GM23338 (cell line): ENCODE results near the gene POU2AF2. TPM values are rescaled to one million over a fixed set of nuclear protein-coding genes. Genes with fewer than 3 reads are reported as not detected.
A peak's percentile ranks its signal among the peaks of the same experiment; 100 is the strongest.

Source experiments
- ATAC-seq: fragments of 200-7000 bp; cut with Tn5 transposase; 3 replicates; pipeline ENCODE4 v1.9.1; 2020
- DNase-seq: peaks from one replicate; pipeline ENCODE4 v3.0.0-alpha.2; 2015; ENCODE audit warnings: low spot score
- H2AFZ ChIP-seq: fragments of 200-600 bp; sonication (generic); 2 replicates; pipeline ENCODE4 v1.8.0; 2016; ENCODE audit warnings: antibody characterized with exemption, mild to moderate bottlenecking, moderate library complexity
- H3F3A ChIP-seq: fragments of 200-600 bp; sonication (generic); replicated peaks from 2 replicates; pipeline ENCODE4 v1.8.0; 2017; ENCODE audit warnings: antibody characterized with exemption, mixed run types, low read depth
- H3K27ac ChIP-seq: fragments of 200-600 bp; sonication (generic); 2 replicates; pipeline ENCODE4 v1.6.1; 2016; ENCODE audit warnings: low read depth
- H3K27me3 ChIP-seq: fragments of 200-600 bp; sonication (generic); 2 replicates; pipeline ENCODE4 v1.8.0; 2016; ENCODE audit warnings: mild to moderate bottlenecking, mixed run types, moderate library complexity; ENCODE audit not compliant: insufficient read depth
- H3K36me3 ChIP-seq: fragments of 200-600 bp; sonication (generic); 2 replicates; pipeline ENCODE4 v1.8.0; 2016; ENCODE audit warnings: mild to moderate bottlenecking; ENCODE audit not compliant: insufficient read depth
- H3K4me1 ChIP-seq: fragments of 200-600 bp; sonication (generic); 2 replicates; pipeline ENCODE4 v1.8.0; 2016; ENCODE audit warnings: mild to moderate bottlenecking, moderate library complexity; ENCODE audit not compliant: insufficient read depth
- H3K4me2 ChIP-seq: fragments of 200-600 bp; sonication (generic); 2 replicates; pipeline ENCODE4 v1.7.1; 2017; ENCODE audit warnings: mixed run types
- H3K4me3 ChIP-seq: fragments of 200-600 bp; sonication (generic); 2 replicates; pipeline ENCODE4 v1.6.1; 2016; ENCODE audit warnings: mixed run types
- H3K79me2 ChIP-seq: fragments of 200-600 bp; sonication (generic); replicated peaks from 2 replicates; pipeline ENCODE4 v1.8.0; 2017; ENCODE audit warnings: mild to moderate bottlenecking; ENCODE audit not compliant: insufficient read depth
- H3K9me2 ChIP-seq: fragments of 200-600 bp; sonication (generic); 2 replicates; pipeline ENCODE4 v1.8.0; 2017; ENCODE audit not compliant: insufficient read depth
- H4K20me1 ChIP-seq: fragments of 200-600 bp; sonication (generic); replicated peaks from 2 replicates; pipeline ENCODE4 v1.8.0; 2017; ENCODE audit warnings: mild to moderate bottlenecking; ENCODE audit not compliant: insufficient read depth
- H3K27ac Mint-ChIP-seq: 2 replicates; pipeline ENCODE4 v1.8.0; 2020; ENCODE audit warnings: inconsistent platforms, mild to moderate bottlenecking, moderate library complexity, mixed read lengths
- H3K27me3 Mint-ChIP-seq: 3 replicates; pipeline ENCODE4 v1.8.0; 2022; ENCODE audit warnings: low read depth, mild to moderate bottlenecking, moderate library complexity, mixed read lengths, inconsistent platforms; ENCODE audit not compliant: insufficient read depth, poor library complexity
- H3K36me3 Mint-ChIP-seq: 3 replicates; pipeline ENCODE4 v1.8.0; 2021; ENCODE audit warnings: low read depth, mild to moderate bottlenecking, inconsistent platforms, moderate library complexity, mixed read lengths
- H3K4me1 Mint-ChIP-seq: 3 replicates; pipeline ENCODE4 v1.8.0; 2020; ENCODE audit warnings: mild to moderate bottlenecking, inconsistent platforms, mixed read lengths
- H3K4me3 Mint-ChIP-seq: 3 replicates; pipeline ENCODE4 v1.8.0; 2021; ENCODE audit warnings: moderate library complexity, mild to moderate bottlenecking, inconsistent platforms, mixed read lengths
- H3K9me3 Mint-ChIP-seq: 3 replicates; pipeline ENCODE4 v1.8.0; 2020; ENCODE audit warnings: moderate library complexity, mild to moderate bottlenecking, inconsistent platforms, mixed read lengths
- CREB1 ChIP-seq: fragments of 250-450 bp; sonication (Bioruptor Pico); IDR thresholded peaks from 2 replicates; pipeline ENCODE4 v1.5.0; 2020; ENCODE audit warnings: low read depth, mild to moderate bottlenecking, moderate library complexity
- EZH2phosphoT487 ChIP-seq: fragments of 200-600 bp; sonication (generic); IDR thresholded peaks from one replicate; pipeline ENCODE4 v1.8.1; 2018; ENCODE audit warnings: antibody characterized with exemption; ENCODE audit not compliant: unreplicated experiment
- JUNB ChIP-seq: IDR thresholded peaks from one replicate; pipeline ENCODE4 v1.6.1; 2016; ENCODE audit warnings: antibody characterized with exemption; ENCODE audit not compliant: unreplicated experiment
- NANOG ChIP-seq: IDR thresholded peaks from 2 replicates; pipeline ENCODE4 v1.6.1; 2016; ENCODE audit warnings: antibody characterized with exemption, borderline replicate concordance
- POLR2AphosphoS5 ChIP-seq: IDR thresholded peaks from 2 replicates; pipeline ENCODE4 v1.6.1; 2016; ENCODE audit warnings: antibody characterized with exemption, low read depth
- STAT1 ChIP-seq: IDR thresholded peaks from one replicate; pipeline ENCODE4 v1.6.1; 2016; ENCODE audit warnings: antibody characterized with exemption; ENCODE audit not compliant: unreplicated experiment
- ZNF114 ChIP-seq: fragments of 250-450 bp; sonication (Bioruptor Pico); IDR thresholded peaks from 2 replicates; pipeline ENCODE4 v1.5.0; 2020; ENCODE audit warnings: mild to moderate bottlenecking, moderate library complexity
- ZNF331 ChIP-seq: fragments of 250-450 bp; sonication (Bioruptor Pico); IDR thresholded peaks from 2 replicates; pipeline ENCODE4 v1.5.0; 2020; ENCODE audit warnings: low read depth, mild to moderate bottlenecking, moderate library complexity
- polyA plus RNA-seq: library from polyadenylated mRNA; unstranded; fragments of >200 nt; fragmentation: Nextera tagmentation; extraction: Ambion mirVana; gene quantifications from 2 replicates; pipeline ENCODE4 v1.2.1, GENCODE V29; 2016
- total RNA-seq: library from RNA; depleted of rRNA; stranded (reverse); fragments of >200 nt; shearing (Covaris generic); gene quantifications from 2 replicates; pipeline ENCODE4 v1.2.3, GENCODE V29; 2014
- TF ChIP-seq, protein P1 (sequence below): IDR thresholded peaks from one replicate; pipeline ENCODE4 v1.6.1; 2018; ENCODE audit warnings: antibody characterized with exemption; ENCODE audit not compliant: unreplicated experiment
- TF ChIP-seq, protein P2 (sequence below), 2 experiments: fragments of 200-600 bp in 1 of 2; sonication (generic) in 1 of 2; conservative IDR thresholded peaks; 2 replicates each; pipeline versions ENCODE4 v1.5.1 to v1.6.1; 2016 to 2017; ENCODE audit warnings: antibody characterized with exemption in 2 of 2, low read depth in 2 of 2, mild to moderate bottlenecking in 2 of 2, moderate library complexity in 1 of 2
- TF ChIP-seq, protein P3 (sequence below): IDR thresholded peaks from 2 replicates; pipeline ENCODE4 v1.6.1; 2016; ENCODE audit warnings: antibody characterized with exemption

The POU2AF2 gene
- total and polyA plus RNA-seq, 2 experiments from 2014 or later = not detected

DNA sequence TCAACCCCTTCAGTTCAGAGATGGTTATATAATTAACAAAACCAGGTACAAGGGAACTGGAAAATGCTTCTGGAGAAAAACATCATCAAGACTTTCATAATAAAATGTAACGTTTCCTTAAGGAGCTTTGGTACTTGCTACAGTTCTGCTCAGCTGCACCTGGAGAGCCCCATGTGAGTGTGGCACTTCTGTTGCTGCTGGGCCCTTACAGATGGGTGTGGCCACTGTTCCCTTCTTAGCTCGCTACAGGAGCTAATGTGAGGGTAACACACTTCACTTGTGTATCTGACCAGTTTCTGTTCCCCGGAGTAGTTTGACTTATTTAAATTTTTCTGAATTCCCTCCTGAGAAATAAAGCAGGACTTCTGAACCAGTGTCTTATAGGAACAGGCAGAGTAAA lies 56.8 kb downstream of the POU2AF2 start:
- Histone ChIP-seq H3K79me2 (no peaks in the 10 kb centered on the region), H3K4me2 (peak overlapping the region; percentile 46), H3F3A (0 out of 2 replicates have a peak, but pooled peaks cover 5% of the 10 kb centered on the region), H4K20me1 (no peaks in the 10 kb centered on the region), H2AFZ (0 out of 2 replicates have a peak overlapping the region, but pooled peaks have one; percentile 39), H3K36me3 (no peaks in the 10 kb centered on the region), H3K27me3 (peaks cover 35% of the 10 kb centered on the region), H3K4me3 (no peak overlapping the region), H3K27ac (no peak overlapping the region), H3K9me2 (no peaks in the 10 kb centered on the region), H3K4me1 (peaks cover 21% of the 10 kb centered on the region)
- TF ChIP-seq JUNB (no peak), ZNF331 (CRISPR knock-in tag) (no peak), STAT1 (no peak), EZH2phosphoT487 (no peak), ZNF114 (no peak), NANOG (no peak)
- TF ChIP-seq, protein P1, sequence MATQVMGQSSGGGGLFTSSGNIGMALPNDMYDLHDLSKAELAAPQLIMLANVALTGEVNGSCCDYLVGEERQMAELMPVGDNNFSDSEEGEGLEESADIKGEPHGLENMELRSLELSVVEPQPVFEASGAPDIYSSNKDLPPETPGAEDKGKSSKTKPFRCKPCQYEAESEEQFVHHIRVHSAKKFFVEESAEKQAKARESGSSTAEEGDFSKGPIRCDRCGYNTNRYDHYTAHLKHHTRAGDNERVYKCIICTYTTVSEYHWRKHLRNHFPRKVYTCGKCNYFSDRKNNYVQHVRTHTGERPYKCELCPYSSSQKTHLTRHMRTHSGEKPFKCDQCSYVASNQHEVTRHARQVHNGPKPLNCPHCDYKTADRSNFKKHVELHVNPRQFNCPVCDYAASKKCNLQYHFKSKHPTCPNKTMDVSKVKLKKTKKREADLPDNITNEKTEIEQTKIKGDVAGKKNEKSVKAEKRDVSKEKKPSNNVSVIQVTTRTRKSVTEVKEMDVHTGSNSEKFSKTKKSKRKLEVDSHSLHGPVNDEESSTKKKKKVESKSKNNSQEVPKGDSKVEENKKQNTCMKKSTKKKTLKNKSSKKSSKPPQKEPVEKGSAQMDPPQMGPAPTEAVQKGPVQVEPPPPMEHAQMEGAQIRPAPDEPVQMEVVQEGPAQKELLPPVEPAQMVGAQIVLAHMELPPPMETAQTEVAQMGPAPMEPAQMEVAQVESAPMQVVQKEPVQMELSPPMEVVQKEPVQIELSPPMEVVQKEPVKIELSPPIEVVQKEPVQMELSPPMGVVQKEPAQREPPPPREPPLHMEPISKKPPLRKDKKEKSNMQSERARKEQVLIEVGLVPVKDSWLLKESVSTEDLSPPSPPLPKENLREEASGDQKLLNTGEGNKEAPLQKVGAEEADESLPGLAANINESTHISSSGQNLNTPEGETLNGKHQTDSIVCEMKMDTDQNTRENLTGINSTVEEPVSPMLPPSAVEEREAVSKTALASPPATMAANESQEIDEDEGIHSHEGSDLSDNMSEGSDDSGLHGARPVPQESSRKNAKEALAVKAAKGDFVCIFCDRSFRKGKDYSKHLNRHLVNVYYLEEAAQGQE = no peak
- TF ChIP-seq, protein P2, sequence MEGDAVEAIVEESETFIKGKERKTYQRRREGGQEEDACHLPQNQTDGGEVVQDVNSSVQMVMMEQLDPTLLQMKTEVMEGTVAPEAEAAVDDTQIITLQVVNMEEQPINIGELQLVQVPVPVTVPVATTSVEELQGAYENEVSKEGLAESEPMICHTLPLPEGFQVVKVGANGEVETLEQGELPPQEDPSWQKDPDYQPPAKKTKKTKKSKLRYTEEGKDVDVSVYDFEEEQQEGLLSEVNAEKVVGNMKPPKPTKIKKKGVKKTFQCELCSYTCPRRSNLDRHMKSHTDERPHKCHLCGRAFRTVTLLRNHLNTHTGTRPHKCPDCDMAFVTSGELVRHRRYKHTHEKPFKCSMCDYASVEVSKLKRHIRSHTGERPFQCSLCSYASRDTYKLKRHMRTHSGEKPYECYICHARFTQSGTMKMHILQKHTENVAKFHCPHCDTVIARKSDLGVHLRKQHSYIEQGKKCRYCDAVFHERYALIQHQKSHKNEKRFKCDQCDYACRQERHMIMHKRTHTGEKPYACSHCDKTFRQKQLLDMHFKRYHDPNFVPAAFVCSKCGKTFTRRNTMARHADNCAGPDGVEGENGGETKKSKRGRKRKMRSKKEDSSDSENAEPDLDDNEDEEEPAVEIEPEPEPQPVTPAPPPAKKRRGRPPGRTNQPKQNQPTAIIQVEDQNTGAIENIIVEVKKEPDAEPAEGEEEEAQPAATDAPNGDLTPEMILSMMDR (conservative IDR thresholded peaks at IDR 0.05; ENCODE audit: low read depth in 2 of 2) = no peak
- TF ChIP-seq, protein P3, sequence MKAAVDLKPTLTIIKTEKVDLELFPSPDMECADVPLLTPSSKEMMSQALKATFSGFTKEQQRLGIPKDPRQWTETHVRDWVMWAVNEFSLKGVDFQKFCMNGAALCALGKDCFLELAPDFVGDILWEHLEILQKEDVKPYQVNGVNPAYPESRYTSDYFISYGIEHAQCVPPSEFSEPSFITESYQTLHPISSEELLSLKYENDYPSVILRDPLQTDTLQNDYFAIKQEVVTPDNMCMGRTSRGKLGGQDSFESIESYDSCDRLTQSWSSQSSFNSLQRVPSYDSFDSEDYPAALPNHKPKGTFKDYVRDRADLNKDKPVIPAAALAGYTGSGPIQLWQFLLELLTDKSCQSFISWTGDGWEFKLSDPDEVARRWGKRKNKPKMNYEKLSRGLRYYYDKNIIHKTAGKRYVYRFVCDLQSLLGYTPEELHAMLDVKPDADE = no peak
- H3K4me3 Mint-ChIP-seq = no peak overlapping the region
- peaks cover 26% of the 10 kb centered on the region for H3K27me3 Mint-ChIP-seq
- no peak overlapping the region for H3K27ac Mint-ChIP-seq
- H3K36me3 Mint-ChIP-seq = no peaks in the 10 kb centered on the region; the same call in 2 of the 3 replicates
- H3K9me3 Mint-ChIP-seq = no peaks in the 10 kb centered on the region
- H3K4me1 Mint-ChIP-seq = peaks cover 33% of the 10 kb centered on the region
- ATAC-seq (no peak), DNase-seq (no peak)

DNA sequence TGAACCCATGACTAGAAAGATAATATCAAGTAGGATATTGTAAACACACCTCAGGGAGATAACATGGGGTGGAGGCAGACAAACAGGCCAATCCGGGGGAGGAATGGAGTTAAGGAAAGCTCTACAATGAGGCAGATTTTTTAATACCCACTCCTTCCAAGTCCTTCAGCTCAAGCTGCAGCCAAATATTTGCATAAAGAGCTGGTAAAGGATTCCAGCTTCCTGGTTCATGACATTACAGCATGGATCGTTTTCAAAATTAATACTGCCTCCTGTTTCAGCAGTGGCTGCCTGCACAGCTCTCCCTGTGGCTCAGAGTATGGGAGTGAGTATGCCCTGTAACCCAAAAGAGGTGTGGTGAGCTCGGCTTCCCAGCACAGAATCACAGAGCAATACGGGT lies 57.9 kb downstream of the POU2AF2 start:
- Histone ChIP-seq H4K20me1 (no peaks in the 10 kb centered on the region), H3F3A (0 out of 2 replicates have a peak, but pooled peaks cover 5% of the 10 kb centered on the region), H2AFZ (no peak overlapping the region), H3K9me2 (no peaks in the 10 kb centered on the region), H3K27me3 (peaks cover 24% of the 10 kb centered on the region), H3K4me3 (no peak overlapping the region), H3K4me1 (peaks cover 10% of the 10 kb centered on the region), H3K27ac (no peak overlapping the region), H3K79me2 (no peaks in the 10 kb centered on the region), H3K36me3 (no peaks in the 10 kb centered on the region), H3K4me2 (peak overlapping the region; percentile 36; the same call in 1 of the 2 replicates)
- Mint-ChIP-seq H3K36me3 (no peaks in the 10 kb centered on the region; the same call in 2 of the 3 replicates), H3K9me3 (no peaks in the 10 kb centered on the region), H3K4me1 (peaks cover 29% of the 10 kb centered on the region), H3K4me3 (no peak overlapping the region), H3K27me3 (peaks cover 19% of the 10 kb centered on the region), H3K27ac (no peak overlapping the region)
- ATAC-seq = no peak
- DNase-seq = no peak
- TF ChIP-seq CREB1 (CRISPR knock-in tag) (no peak), EZH2phosphoT487 (no peak), STAT1 (no peak), POLR2AphosphoS5 (no peak)
- TF ChIP-seq, protein P3 = no peak
- TF ChIP-seq, protein P2 (conservative IDR thresholded peaks at IDR 0.05; ENCODE audit: low read depth in 2 of 2) = no peak
